GM12878 (cell line): ENCODE measurements around the gene FNDC3B. TPM values are rescaled to one million over a fixed set of nuclear protein-coding genes. Genes with fewer than 3 reads are reported as not detected.

Source experiments
- ATAC-seq: fragments of 200-7000 bp; cut with Tn5 transposase; 3 replicates; pipeline ENCODE4 v1.9.1; 2020; ENCODE audit warnings: mild to moderate bottlenecking, moderate library complexity
- BruUV-seq: library from RNA; stranded (reverse); fragments of 400-500 nt; replicated peaks from 2 replicates; lab custom pipeline; 2021; lab: Mats Ljungman, UMichigan
- CTCF ChIA-PET: fragments of 300-600 bp; sonication (Branson Sonifier 250); formaldehyde crosslinking; extraction: SDS; loops from one replicate; lab custom pipeline; 2021; ENCODE audit warnings: inconsistent platforms; lab: Yijun Ruan, JAX
- POLR2A ChIA-PET: fragments of 350-600 bp; formaldehyde crosslinking; extraction: SDS; loops from one replicate; lab custom pipeline; 2021; ENCODE audit warnings: inconsistent platforms; lab: Charles Lee
- RAD21 ChIA-PET: fragments of 300-600 bp; sonication (Branson Sonifier 250); formaldehyde crosslinking; loops from one replicate; lab custom pipeline; 2023; ENCODE audit warnings: antibody characterized with exemption; ENCODE audit not compliant: unreplicated experiment; lab: Charles Lee
- SMC1A ChIA-PET: fragments of 300-600 bp; sonication (Branson Sonifier 250); formaldehyde crosslinking; loops from one replicate; lab custom pipeline; 2023; ENCODE audit not compliant: unreplicated experiment, uncharacterized antibody; lab: Charles Lee
- DNase-seq: peaks from one replicate; pipeline ENCODE4 v3.0.0-alpha.2; 2011; ENCODE audit warnings: low read depth, low spot score
- FAIRE-seq: peaks from 3 replicates; lab custom pipeline; 2011; peaks lifted over from hg19 to GRCh38; lab: Jason Lieb, UNC
- H2AFZ ChIP-seq: 2 replicates; pipeline ENCODE4 v1.6.0; 2011; ENCODE audit warnings: low read depth, low read length, control low read depth; ENCODE audit not compliant: control insufficient read depth
- H3K27ac ChIP-seq: 2 replicates; pipeline ENCODE4 v1.5.1; 2011; ENCODE audit warnings: control low read depth; ENCODE audit not compliant: control insufficient read depth, insufficient read depth
- H3K27me3 ChIP-seq, 2 experiments: replicated peaks in 1 of 2; 2 replicates each; pipeline versions ENCODE4 v1.6.0 to v1.6.1; 2011; ENCODE audit warnings: low read length in 1 of 2; ENCODE audit not compliant: control insufficient read depth in 2 of 2, insufficient read depth in 2 of 2
- H3K36me3 ChIP-seq, 2 experiments: 2 replicates each; pipeline ENCODE4 v1.5.1; 2011; ENCODE audit warnings: low read length in 1 of 2; ENCODE audit not compliant: control insufficient read depth in 2 of 2, insufficient read depth in 2 of 2
- H3K4me1 ChIP-seq: 2 replicates; pipeline ENCODE4 v1.6.1; 2011; ENCODE audit warnings: mild to moderate bottlenecking, low read length, moderate library complexity, mixed read lengths; ENCODE audit not compliant: control insufficient read depth, insufficient read depth
- H3K4me2 ChIP-seq: 2 replicates; pipeline ENCODE4 v1.6.0; 2011; ENCODE audit warnings: control low read depth; ENCODE audit not compliant: control insufficient read depth, insufficient read depth
- H3K4me3 ChIP-seq: fragments of 200-600 bp; sonication (generic); 2 replicates; pipeline ENCODE4 v1.5.1; 2016
- H3K79me2 ChIP-seq: 2 replicates; pipeline ENCODE4 v1.6.0; 2011; ENCODE audit warnings: low read length; ENCODE audit not compliant: control insufficient read depth, insufficient read depth
- H3K9ac ChIP-seq: 2 replicates; pipeline ENCODE4 v1.8.0; 2011; ENCODE audit warnings: low read length, control low read depth, mixed read lengths; ENCODE audit not compliant: control insufficient read depth, insufficient read depth
- H3K9me3 ChIP-seq: replicated peaks from 3 replicates; pipeline ENCODE4 v1.5.1; 2011; ENCODE audit warnings: mild to moderate bottlenecking, low read length; ENCODE audit not compliant: control insufficient read depth, insufficient read depth
- H4K20me1 ChIP-seq: 2 replicates; pipeline ENCODE4 v1.6.0; 2011; ENCODE audit not compliant: control insufficient read depth, insufficient read depth
- HSF1 ChIP-seq: fragments of 150-350 bp; IDR thresholded peaks from 2 replicates; pipeline ENCODE4 v1.6.1; 2014; ENCODE audit warnings: mild to moderate bottlenecking, low read depth, low read length
- NR2F1 ChIP-seq: fragments of 450-650 bp; conservative IDR thresholded peaks from 2 replicates; pipeline ENCODE4 v1.6.1; 2017; ENCODE audit warnings: mild to moderate bottlenecking
- POLR2AphosphoS5 ChIP-seq: IDR thresholded peaks from 2 replicates; pipeline ENCODE4 v1.6.1; 2011; ENCODE audit warnings: mild to moderate bottlenecking, low read length, inconsistent platforms
- RAD21 ChIP-seq: IDR thresholded peaks from 2 replicates; pipeline ENCODE4 v1.6.1; 2011; ENCODE audit warnings: mild to moderate bottlenecking, low read depth, low read length, moderate library complexity; ENCODE audit not compliant: insufficient read depth
- REST ChIP-seq: IDR thresholded peaks from 2 replicates; pipeline ENCODE4 v1.6.1; 2012; ENCODE audit warnings: mild to moderate bottlenecking, low read depth, low read length
- TARDBP ChIP-seq: IDR thresholded peaks from 2 replicates; pipeline ENCODE4 v1.6.1; 2016; ENCODE audit warnings: borderline replicate concordance
- ZBED1 ChIP-seq: IDR thresholded peaks from 2 replicates; pipeline ENCODE4 v1.6.1; 2016; ENCODE audit warnings: borderline replicate concordance
- ZBTB4 ChIP-seq: fragments of 450-650 bp; formaldehyde crosslinking; IDR thresholded peaks from 2 replicates; pipeline ENCODE4 v1.4.0; 2022; ENCODE audit warnings: mild to moderate bottlenecking, moderate library complexity
- WGBS: methylation state at CpG from one replicate; pipeline ENCODE4 v1.1.6; 2016; ENCODE audit warnings: low lambda C conversion rate; ENCODE audit not compliant: insufficient replicate concordance, insufficient coverage; ENCODE audit errors: missing lambda C conversion rate; 5-methylcytosine and 5-hydroxymethylcytosine counted together
- in situ Hi-C: fragments of 300-500 bp; cut with MboI; formaldehyde crosslinking; loops from 9 replicates; pipeline ENCODE4 v1.14.3; 2018; ENCODE audit warnings: mixed read lengths
- intact Hi-C: fragments of 100-400 bp; cut with micrococcal nuclease; formaldehyde crosslinking; loops from one replicate; pipeline ENCODE4 v1.14.2; 2022; ENCODE audit not compliant: unreplicated experiment
- polyA plus RNA-seq, 11 experiments: library from polyadenylated mRNA; depleted of rRNA in 4 of 11; unstranded in 6 of 11; stranded (reverse) in 5 of 11; fragments of >200 nt; fragmentation: Nextera tagmentation in 4 of 11; fragmentation: Illumina TruSeq in 1 of 11; extraction: Ambion mirVana in 4 of 11; extraction: Trizol in 1 of 11; gene quantifications; 1 replicate in 1 of 11; 2 replicates in 10 of 11; pipeline versions ENCODE4 v1.2.1 to v1.2.3, GENCODE V29; 2011 to 2016; ENCODE audit warnings: inconsistent platforms in 2 of 11, missing spikeins in 2 of 11, low read depth in 1 of 11
- total RNA-seq, 4 experiments: library from RNA; depleted of rRNA in 3 of 4; stranded (reverse); fragments of >200 nt in 3 of 4; fragmentation: Illumina TruSeq in 1 of 4; extraction: Trizol in 1 of 4; gene quantifications; 2 replicates each; pipeline versions ENCODE4 v1.2.1 to v1.2.3, GENCODE V29; 2013 to 2021
- TF ChIP-seq, protein P1 (sequence below): fragments of 450-650 bp; IDR thresholded peaks from 2 replicates; pipeline ENCODE4 v1.6.1; 2017; ENCODE audit warnings: antibody characterized with exemption, mild to moderate bottlenecking, moderate library complexity

Gene FNDC3B
- total and polyA plus RNA-seq, 10 of the 15 experiments (the other 5 are each of a cell fraction or from before 2014, with no cell fraction given), result 7.9 to 35.0 (median 18.5) TPM

DNA sequence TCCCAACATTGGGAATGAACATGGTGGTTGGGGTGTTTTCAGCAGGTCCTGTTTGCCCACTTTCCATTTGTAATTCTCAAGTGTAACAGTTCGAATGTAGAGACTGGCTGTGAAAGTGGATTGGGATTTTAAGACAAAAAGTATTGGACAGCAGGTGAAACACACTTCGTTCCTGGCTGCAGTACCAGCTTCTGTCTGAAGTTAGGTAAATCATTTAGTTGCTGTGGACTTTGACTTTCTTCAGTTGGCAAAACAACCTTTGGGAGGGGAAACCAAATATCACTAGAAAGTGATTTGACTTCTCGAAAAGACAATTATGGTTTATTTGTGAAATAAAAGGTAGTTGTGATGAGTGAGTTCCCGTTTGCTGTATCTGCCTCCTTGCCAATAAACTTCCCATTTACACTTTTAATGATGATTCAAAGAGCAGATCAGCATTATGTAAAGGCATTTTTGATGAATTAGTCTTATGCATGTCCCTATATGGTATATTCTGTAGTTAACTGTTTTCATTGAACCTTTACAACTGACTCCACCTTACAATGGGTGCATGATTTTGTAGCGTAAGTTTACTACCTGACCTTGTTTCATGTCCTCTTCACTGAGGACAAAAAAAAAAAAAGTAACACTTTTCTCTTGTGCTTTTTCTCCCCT, 34.0 kb downstream of the FNDC3B start (continued):
- TF ChIP-seq, protein P1, sequence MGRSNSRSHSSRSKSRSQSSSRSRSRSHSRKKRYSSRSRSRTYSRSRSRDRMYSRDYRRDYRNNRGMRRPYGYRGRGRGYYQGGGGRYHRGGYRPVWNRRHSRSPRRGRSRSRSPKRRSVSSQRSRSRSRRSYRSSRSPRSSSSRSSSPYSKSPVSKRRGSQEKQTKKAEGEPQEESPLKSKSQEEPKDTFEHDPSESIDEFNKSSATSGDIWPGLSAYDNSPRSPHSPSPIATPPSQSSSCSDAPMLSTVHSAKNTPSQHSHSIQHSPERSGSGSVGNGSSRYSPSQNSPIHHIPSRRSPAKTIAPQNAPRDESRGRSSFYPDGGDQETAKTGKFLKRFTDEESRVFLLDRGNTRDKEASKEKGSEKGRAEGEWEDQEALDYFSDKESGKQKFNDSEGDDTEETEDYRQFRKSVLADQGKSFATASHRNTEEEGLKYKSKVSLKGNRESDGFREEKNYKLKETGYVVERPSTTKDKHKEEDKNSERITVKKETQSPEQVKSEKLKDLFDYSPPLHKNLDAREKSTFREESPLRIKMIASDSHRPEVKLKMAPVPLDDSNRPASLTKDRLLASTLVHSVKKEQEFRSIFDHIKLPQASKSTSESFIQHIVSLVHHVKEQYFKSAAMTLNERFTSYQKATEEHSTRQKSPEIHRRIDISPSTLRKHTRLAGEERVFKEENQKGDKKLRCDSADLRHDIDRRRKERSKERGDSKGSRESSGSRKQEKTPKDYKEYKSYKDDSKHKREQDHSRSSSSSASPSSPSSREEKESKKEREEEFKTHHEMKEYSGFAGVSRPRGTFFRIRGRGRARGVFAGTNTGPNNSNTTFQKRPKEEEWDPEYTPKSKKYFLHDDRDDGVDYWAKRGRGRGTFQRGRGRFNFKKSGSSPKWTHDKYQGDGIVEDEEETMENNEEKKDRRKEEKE, result no peak
- no peak for TF ChIP-seq NR2F1
- no peak for TF ChIP-seq TARDBP
- no peak for TF ChIP-seq ZBED1

DNA sequence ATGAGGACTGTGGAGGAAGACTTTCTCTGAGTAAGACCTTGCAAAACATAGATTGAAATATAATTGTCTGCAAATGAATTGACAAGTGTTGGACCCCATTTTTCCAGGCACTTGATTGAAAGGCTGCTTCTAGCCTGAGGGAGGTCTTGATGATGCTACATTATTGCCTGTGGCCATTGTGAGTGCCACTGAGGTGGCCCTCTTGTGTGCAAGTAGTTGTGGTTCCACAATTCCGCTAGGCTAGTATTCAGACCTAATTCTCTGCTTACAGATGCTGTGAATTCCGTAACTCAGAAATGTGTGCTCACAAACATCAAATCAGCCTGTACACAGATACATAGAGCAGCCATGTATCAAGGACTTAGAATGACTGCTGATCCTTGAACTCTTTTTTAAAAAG, 34.7 kb downstream of the FNDC3B start:
- ChIA-PET SMC1A (interaction anchor here (1.4 to 1.6 kb wide), 2 partner anchors 12 to 22 kb away, joined by 3 to 5 read pairs; no protein-coding TSS in a partner anchor), CTCF (no interaction called here), POLR2A (interaction anchor here (1.0 to 1.2 kb wide), 2 partner anchors 13 to 27 kb away, joined by 3 to 4 read pairs; no protein-coding TSS in a partner anchor), RAD21 (interaction anchor here (1.4 kb wide), 2 partner anchors 14 to 58 kb away, joined by 3 to 5 read pairs; no protein-coding TSS in a partner anchor)
- H3K4me2 ChIP-seq, result no peak overlapping the region
- no peak for ATAC-seq
- in situ Hi-C loops (no loop called here), intact Hi-C loops (no loop called here)
- H2AFZ ChIP-seq, result no peak overlapping the region
- FAIRE-seq, result no peak
- BruUV-seq, result no TSS peak
- WGBS, result 93% methylated on average over 2 of the region's 2 CpGs
- peaks cover 40% of the 10 kb centered on the region for H3K79me2 ChIP-seq
- H3K9ac ChIP-seq, result no peak overlapping the region
- no peak overlapping the region for H3K27ac ChIP-seq
- H3K27me3 ChIP-seq, result no peaks in the 10 kb centered on the region
- H3K4me1 ChIP-seq, result no peaks in the 10 kb centered on the region
- no peak overlapping the region for H3K4me3 ChIP-seq
- H3K9me3 ChIP-seq, result no peaks in the 10 kb centered on the region
- no peak for DNase-seq
- H4K20me1 ChIP-seq, result no peaks in the 10 kb centered on the region; the same call in 1 of the 2 replicates
- H3K36me3 ChIP-seq, result peaks cover 0 to 4% of the 10 kb centered on the region in 2 experiments; a peak in 2 of 4 replicates
- TF ChIP-seq POLR2AphosphoS5, result no peak
- no peak for TF ChIP-seq REST
- no peak for TF ChIP-seq ZBTB4 (CRISPR knock-in tag)
- TF ChIP-seq RAD21, result no peak
- no peak for TF ChIP-seq HSF1
